Measurements from ENCODE around the gene CPLX4.

The CPLX4 gene

GRCh38 chr18:59249199-59249774 lies 69.2 kb downstream of the CPLX4 start:
- TF ChIP-seq, protein P1, sequence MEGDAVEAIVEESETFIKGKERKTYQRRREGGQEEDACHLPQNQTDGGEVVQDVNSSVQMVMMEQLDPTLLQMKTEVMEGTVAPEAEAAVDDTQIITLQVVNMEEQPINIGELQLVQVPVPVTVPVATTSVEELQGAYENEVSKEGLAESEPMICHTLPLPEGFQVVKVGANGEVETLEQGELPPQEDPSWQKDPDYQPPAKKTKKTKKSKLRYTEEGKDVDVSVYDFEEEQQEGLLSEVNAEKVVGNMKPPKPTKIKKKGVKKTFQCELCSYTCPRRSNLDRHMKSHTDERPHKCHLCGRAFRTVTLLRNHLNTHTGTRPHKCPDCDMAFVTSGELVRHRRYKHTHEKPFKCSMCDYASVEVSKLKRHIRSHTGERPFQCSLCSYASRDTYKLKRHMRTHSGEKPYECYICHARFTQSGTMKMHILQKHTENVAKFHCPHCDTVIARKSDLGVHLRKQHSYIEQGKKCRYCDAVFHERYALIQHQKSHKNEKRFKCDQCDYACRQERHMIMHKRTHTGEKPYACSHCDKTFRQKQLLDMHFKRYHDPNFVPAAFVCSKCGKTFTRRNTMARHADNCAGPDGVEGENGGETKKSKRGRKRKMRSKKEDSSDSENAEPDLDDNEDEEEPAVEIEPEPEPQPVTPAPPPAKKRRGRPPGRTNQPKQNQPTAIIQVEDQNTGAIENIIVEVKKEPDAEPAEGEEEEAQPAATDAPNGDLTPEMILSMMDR (IDR thresholded peaks at IDR 0.05; ENCODE audit: low read depth, low read length, missing control alignments), result peak; percentile 86
- no peak overlapping the region for H3K27ac ChIP-seq
- in situ Hi-C loops (cut with HindIII; ENCODE audit: low pct_ligation_motif_present, low sequenced_read_pairs), result no loop called here
- no peaks in the 10 kb centered on the region for H3K36me3 ChIP-seq (replicated peaks)
- peak; percentile 70 for DNase-seq
- no peak overlapping the region for H3K4me3 ChIP-seq (ENCODE audit: low read depth, low read length)
- peaks cover 21% of the 10 kb centered on the region for H3K27me3 ChIP-seq (replicated peaks)

DNA sequence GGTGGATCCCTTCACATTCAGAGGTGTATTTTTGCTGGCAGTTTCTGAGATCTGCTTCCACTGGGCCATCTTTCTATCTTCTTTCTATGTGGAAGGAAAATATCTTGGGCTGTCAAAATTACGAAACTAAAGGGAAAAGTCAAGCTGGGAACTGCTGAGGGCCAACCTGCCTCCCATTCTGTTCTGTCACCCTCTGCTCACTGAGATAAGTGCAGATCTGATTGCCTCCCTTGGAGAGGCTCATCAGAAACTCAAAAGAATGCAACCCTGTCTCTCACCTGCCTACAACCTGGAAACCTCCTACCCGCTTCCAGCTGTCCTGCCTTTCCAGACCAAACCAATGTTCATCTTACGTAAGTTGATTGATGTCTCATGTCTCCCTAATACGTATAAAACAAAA lies 71.7 kb downstream of the CPLX4 start:
- no peaks in the 10 kb centered on the region for H3K36me3 ChIP-seq (replicated peaks)
- TF ChIP-seq, protein P1 (IDR thresholded peaks at IDR 0.05; ENCODE audit: low read depth, low read length, missing control alignments), result no peak
- DNase-seq, result no peak
- no peak overlapping the region for H3K27ac ChIP-seq
- in situ Hi-C loops (cut with HindIII; ENCODE audit: low pct_ligation_motif_present, low sequenced_read_pairs), result no loop called here
- no peak overlapping the region for H3K4me3 ChIP-seq (ENCODE audit: low read depth, low read length)
- H3K27me3 ChIP-seq (replicated peaks), result peaks cover 21% of the 10 kb centered on the region

All from brain microvascular endothelial cell (primary cell).